ENCODE results near the gene PHC3. TPM values are rescaled to one million over a fixed set of nuclear protein-coding genes. Genes with fewer than 3 reads are reported as not detected.

PHC3 gene
- total RNA-seq (10 to 100 TPM; 28.7 to 54.6 TPM), polyA plus RNA-seq (ENCODE audit: insufficient read length in 2 of 2) (10 to 100 TPM; 15.4 to 17.7 TPM)
- long read RNA-seq, donor 1, partial matches to known transcripts = 0 of 1 reads
- long read RNA-seq, donor 1, other reads (novel, unspliced or antisense) = 0 of 1 reads
- long read RNA-seq, donor 2, partial matches to known transcripts = 0 of 2 reads
- long read RNA-seq, donor 2, other reads (novel, unspliced or antisense) = 0 of 2 reads
- long read RNA-seq, donor 3, partial matches to known transcripts = 10 of 12 reads
- long read RNA-seq, donor 3, other reads (novel, unspliced or antisense) = 0 of 12 reads
- long read RNA-seq, donor 4, partial matches to known transcripts = 0 of 3 reads
- long read RNA-seq, donor 4, other reads (novel, unspliced or antisense) = 0 of 3 reads

DNA sequence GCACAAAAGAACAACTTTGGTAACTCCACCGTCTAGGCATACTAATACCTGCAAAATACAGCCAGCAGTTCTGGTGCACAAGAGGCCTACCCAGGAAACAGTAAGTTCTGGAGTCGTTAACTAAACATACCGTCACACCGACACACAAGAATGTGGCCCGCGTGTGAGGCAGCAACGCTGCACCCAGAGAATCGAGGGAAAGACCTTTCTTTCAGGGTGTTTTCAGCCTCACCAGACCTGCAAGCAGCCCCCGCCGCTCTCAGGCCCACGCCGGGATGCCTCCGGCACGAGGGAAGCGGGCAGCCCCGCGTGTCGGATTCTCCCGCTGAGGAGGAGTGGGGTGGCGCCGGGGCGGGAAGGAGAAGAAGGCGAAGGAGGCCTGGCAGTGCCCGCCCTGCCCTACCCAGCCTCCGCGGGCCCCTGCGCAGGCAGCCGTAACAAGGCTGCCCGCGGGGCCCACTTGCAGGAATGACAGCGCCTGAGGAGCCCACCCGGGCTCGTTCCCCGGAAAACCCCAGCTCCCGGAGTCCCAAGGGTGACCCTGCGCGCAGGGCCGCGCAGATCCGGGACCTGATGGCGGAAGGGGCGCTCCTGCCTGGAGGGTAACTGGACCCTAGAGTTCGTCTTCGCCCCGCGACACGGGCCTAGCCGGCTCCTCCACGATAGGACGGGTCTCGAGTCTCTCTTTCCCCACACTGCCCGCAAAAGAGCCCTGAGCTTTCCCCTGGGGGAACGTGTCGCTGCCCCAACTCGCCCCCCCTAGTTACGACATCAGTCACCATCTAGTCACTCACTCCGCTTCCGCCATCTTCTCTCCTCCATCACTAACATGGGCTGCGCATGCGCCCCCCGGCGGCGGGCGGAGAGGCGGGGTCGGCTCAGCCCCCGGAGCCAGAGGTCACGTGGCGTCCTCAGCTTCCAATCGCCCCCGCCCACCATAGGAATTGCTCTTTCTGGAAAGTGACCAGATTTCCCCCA is at the start of gene PHC3:
PHC3 (minus strand) TSS at position 826 of the 978 bp plus-strand sequence; CDS start at position 808, 18 bp downstream.
- DNase-seq (ENCODE audit: low read depth in 4 of 6, low spot score in 6 of 6) = peak; percentile 81 to 98 (median 88)
- peaks cover 5% of the 10 kb centered on the region for H3K4me1 ChIP-seq (ENCODE audit: control insufficient read depth, insufficient read depth, low read length)
- WGBS (ENCODE audit: insufficient coverage) = under 1% methylated on average over 69 of the region's 71 CpGs
- peak within 1 kb of the TSS; percentile 88 for H3K4me3 ChIP-seq (ENCODE audit: low read depth, low read length)
- peak within 1 kb of the TSS; percentile 94 for H3K27ac ChIP-seq (ENCODE audit: low read depth, low read length)
- peaks cover 16% of the 10 kb centered on the region for H3K36me3 ChIP-seq (ENCODE audit: control insufficient read depth, insufficient read depth, low read length)
- H3K27me3 ChIP-seq (ENCODE audit: control insufficient read depth, insufficient read depth, low read length) = no peaks in the 10 kb centered on the region
- H3K9me3 ChIP-seq (ENCODE audit: control insufficient read depth, insufficient read depth, low read length) = no peaks in the 10 kb centered on the region

DNA sequence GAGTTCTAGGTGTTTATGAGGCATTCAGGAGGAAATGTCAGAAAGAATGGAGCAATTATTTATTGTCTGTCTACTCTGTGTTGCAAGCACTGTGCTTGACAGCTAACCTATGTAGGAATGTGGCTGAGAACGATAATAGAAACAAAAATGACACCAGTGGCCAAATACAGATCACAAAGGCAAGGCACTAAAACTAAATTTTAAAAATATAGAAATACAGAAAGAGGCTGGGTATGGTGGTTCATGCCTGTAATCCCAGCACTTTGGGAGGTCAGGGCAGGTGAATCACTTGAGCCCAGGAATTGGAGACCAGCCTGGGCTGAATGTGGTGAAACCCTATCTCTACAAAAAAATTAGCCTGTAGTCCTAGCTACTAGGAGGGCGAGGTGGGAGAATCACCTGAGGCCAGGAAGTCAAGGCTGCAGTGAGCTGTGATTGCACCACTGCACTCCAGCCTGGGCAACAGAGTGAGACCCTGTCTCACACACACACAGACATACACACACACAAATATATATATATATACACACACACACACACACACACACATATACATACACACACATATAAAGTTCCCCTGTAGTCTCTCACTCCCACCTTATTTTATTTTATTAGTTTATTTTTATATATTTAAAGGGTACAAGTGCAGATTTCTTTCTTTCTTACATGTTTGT is 46.7 kb upstream of the PHC3 start:
- H3K27me3 ChIP-seq (ENCODE audit: control insufficient read depth, insufficient read depth, low read length) = no peaks in the 10 kb centered on the region
- DNase-seq (ENCODE audit: low read depth in 4 of 6, low spot score in 6 of 6) = no peak
- WGBS (ENCODE audit: insufficient coverage) = no CpG with 5 or more reads among the region's 2 CpGs
- H3K36me3 ChIP-seq (ENCODE audit: control insufficient read depth, insufficient read depth, low read length) = no peaks in the 10 kb centered on the region
- no peaks in the 10 kb centered on the region for H3K4me1 ChIP-seq (ENCODE audit: control insufficient read depth, insufficient read depth, low read length)
- H3K4me3 ChIP-seq (ENCODE audit: low read depth, low read length) = no peak overlapping the region
- H3K27ac ChIP-seq (ENCODE audit: low read depth, low read length) = no peak overlapping the region
- H3K9me3 ChIP-seq (ENCODE audit: control insufficient read depth, insufficient read depth, low read length) = no peaks in the 10 kb centered on the region

GRCh38 chr3:170226426-170226960 is 45.0 kb upstream of the PHC3 start:
- H3K27ac ChIP-seq (ENCODE audit: low read depth, low read length) = no peak overlapping the region
- no peaks in the 10 kb centered on the region for H3K27me3 ChIP-seq (ENCODE audit: control insufficient read depth, insufficient read depth, low read length)
- H3K9me3 ChIP-seq (ENCODE audit: control insufficient read depth, insufficient read depth, low read length) = no peaks in the 10 kb centered on the region
- H3K4me1 ChIP-seq (ENCODE audit: control insufficient read depth, insufficient read depth, low read length) = no peaks in the 10 kb centered on the region
- no CpG with 5 or more reads among the region's 1 CpG for WGBS (ENCODE audit: insufficient coverage)
- H3K36me3 ChIP-seq (ENCODE audit: control insufficient read depth, insufficient read depth, low read length) = no peaks in the 10 kb centered on the region
- no peak for DNase-seq (ENCODE audit: low read depth in 4 of 6, low spot score in 6 of 6)
- H3K4me3 ChIP-seq (ENCODE audit: low read depth, low read length) = no peak overlapping the region

DNA sequence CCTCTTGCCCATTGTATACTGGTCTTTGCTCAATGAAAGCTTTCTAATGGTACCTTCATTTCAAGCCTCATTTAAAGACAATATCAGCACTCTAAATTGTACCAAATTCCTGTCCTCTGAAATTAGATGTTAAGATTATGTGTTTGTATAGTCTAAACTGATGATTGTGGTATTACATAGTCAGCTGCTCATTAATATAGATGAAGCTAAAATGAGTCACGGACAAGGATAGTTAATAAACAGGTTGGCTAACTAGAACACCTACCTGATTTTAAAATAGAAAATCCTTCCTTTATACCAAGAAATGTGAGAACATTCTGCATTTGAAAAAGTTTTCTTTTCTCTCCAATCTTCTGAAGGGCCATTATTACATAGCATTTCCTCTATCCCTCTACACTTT is 43.6 kb upstream of the PHC3 start:
- no CpG with 5 or more reads among the region's 1 CpG for WGBS (ENCODE audit: insufficient coverage)
- no peaks in the 10 kb centered on the region for H3K27me3 ChIP-seq (ENCODE audit: control insufficient read depth, insufficient read depth, low read length)

GRCh38 chr3:170222647-170223541 is 41.4 kb upstream of the PHC3 start:
- peak; percentile 9 to 71 (median 19) for DNase-seq (ENCODE audit: low read depth in 4 of 6, low spot score in 6 of 6)
- H3K27ac ChIP-seq (ENCODE audit: low read depth, low read length) = peak overlapping the region; percentile 67

More for the DNA sequence above, 43.6 kb upstream of the PHC3 start:
- H3K27ac ChIP-seq (ENCODE audit: low read depth, low read length) = no peak overlapping the region
- no peak for DNase-seq (ENCODE audit: low read depth in 4 of 6, low spot score in 6 of 6)
- H3K4me1 ChIP-seq (ENCODE audit: control insufficient read depth, insufficient read depth, low read length) = no peaks in the 10 kb centered on the region
- no peaks in the 10 kb centered on the region for H3K9me3 ChIP-seq (ENCODE audit: control insufficient read depth, insufficient read depth, low read length)
- no peak overlapping the region for H3K4me3 ChIP-seq (ENCODE audit: low read depth, low read length)
- no peaks in the 10 kb centered on the region for H3K36me3 ChIP-seq (ENCODE audit: control insufficient read depth, insufficient read depth, low read length)

DNA sequence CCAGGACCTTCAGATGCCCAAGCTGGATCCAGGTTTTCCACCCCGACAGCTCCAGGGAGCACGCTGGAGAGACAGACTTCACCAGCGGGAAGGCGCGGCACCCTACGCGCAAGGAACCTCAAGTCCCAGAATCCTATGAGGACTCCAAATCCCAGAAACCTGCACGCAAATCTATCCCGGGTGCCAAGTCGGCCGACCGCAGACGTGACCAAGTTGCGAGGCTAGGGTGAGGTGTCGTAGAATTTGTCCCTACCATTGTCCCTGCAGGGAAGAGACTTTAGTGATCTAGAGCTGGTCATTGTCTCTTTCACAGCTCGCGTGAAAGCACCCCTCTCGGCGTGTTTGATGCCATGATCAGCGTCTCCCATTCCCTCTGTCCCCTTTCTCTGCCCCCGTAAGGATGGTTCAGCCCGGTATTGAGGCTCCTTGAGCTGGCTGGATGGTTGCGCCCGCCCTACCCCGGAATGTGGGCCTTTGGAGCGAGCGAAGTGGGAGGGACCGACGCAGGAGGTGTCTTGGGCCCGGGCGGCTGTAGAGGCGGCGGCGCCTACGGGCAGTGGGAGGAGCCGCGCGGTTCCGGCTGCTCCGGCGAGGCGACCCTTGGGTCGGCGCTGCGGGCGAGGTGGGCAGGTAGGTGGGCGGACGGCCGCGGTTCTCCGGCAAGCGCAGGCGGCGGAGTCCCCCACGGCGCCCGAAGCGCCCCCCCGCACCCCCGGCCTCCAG is 40.6 kb upstream of the PHC3 start, which contains the start of gene PRKCI:
PRKCI (plus strand) TSS at position 501 of the 723 bp plus-strand sequence. CDS start 246 bp downstream, outside the sequence.
- Histone ChIP-seq H3K36me3 (ENCODE audit: control insufficient read depth, insufficient read depth, low read length) (no peaks in the 10 kb centered on the region), H3K4me3 (ENCODE audit: low read depth, low read length) (peak within 1 kb of the TSS; percentile 82), H3K27me3 (ENCODE audit: control insufficient read depth, insufficient read depth, low read length) (no peaks in the 10 kb centered on the region), H3K27ac (ENCODE audit: low read depth, low read length) (peak within 1 kb of the TSS; percentile 90), H3K4me1 (ENCODE audit: control insufficient read depth, insufficient read depth, low read length) (no peaks in the 10 kb centered on the region), H3K9me3 (ENCODE audit: control insufficient read depth, insufficient read depth, low read length) (peaks cover 2% of the 10 kb centered on the region)
- 0% methylated on average over 58 of the region's 60 CpGs for WGBS (ENCODE audit: insufficient coverage)
- DNase-seq (ENCODE audit: low read depth in 4 of 6, low spot score in 6 of 6) = peak; percentile 95 to 99 (median 96)

More at GRCh38 chr3:170222647-170223541, 41.4 kb upstream of the PHC3 start:
- H3K9me3 ChIP-seq (ENCODE audit: control insufficient read depth, insufficient read depth, low read length) = peaks cover 2% of the 10 kb centered on the region
- no peaks in the 10 kb centered on the region for H3K27me3 ChIP-seq (ENCODE audit: control insufficient read depth, insufficient read depth, low read length)
- under 1% methylated on average over 40 of the region's 42 CpGs for WGBS (ENCODE audit: insufficient coverage)
- H3K36me3 ChIP-seq (ENCODE audit: control insufficient read depth, insufficient read depth, low read length) = no peaks in the 10 kb centered on the region
- no peaks in the 10 kb centered on the region for H3K4me1 ChIP-seq (ENCODE audit: control insufficient read depth, insufficient read depth, low read length)
- H3K4me3 ChIP-seq (ENCODE audit: low read depth, low read length) = peak overlapping the region; percentile 82

- H3K9me3 ChIP-seq (ENCODE audit: control insufficient read depth, insufficient read depth, low read length) = peaks cover 2% of the 10 kb centered on the region
- H3K4me3 ChIP-seq (ENCODE audit: low read depth, low read length) = no peak overlapping the region
- H3K27me3 ChIP-seq (ENCODE audit: control insufficient read depth, insufficient read depth, low read length) = no peaks in the 10 kb centered on the region
- H3K27ac ChIP-seq (ENCODE audit: low read depth, low read length) = no peak overlapping the region
- no peaks in the 10 kb centered on the region for H3K4me1 ChIP-seq (ENCODE audit: control insufficient read depth, insufficient read depth, low read length)
- H3K36me3 ChIP-seq (ENCODE audit: control insufficient read depth, insufficient read depth, low read length) = no peaks in the 10 kb centered on the region
- DNase-seq (ENCODE audit: low read depth in 4 of 6, low spot score in 6 of 6) = no peak
- WGBS (ENCODE audit: insufficient coverage) = no CpG with 5 or more reads among the region's 4 CpGs
Observed at GRCh38 chr3:170220871-170221270, 39.3 kb upstream of the PHC3 start.

DNA sequence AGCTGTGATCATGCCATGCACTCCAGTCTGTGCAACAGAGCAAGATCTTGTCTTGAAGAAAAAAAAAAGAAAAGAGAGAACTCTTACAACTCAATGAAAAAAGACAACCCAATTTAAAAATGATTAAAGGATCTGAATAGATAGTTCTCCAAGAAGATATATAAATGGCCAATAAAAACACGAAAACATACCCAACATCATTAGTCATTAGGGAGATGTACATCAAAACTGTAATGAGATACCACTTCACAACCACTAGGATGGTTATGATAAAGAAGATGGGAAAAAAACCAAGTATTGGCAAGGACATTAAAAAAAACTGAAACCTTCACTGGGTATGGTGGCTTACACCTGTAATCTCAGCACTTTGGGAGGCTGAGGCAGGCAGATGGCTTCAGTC is 38.3 kb upstream of the PHC3 start:
- Histone ChIP-seq H3K9me3 (ENCODE audit: control insufficient read depth, insufficient read depth, low read length) (peaks cover 2% of the 10 kb centered on the region), H3K36me3 (ENCODE audit: control insufficient read depth, insufficient read depth, low read length) (no peaks in the 10 kb centered on the region), H3K27ac (ENCODE audit: low read depth, low read length) (no peak overlapping the region), H3K4me3 (ENCODE audit: low read depth, low read length) (no peak overlapping the region), H3K4me1 (ENCODE audit: control insufficient read depth, insufficient read depth, low read length) (no peaks in the 10 kb centered on the region), H3K27me3 (ENCODE audit: control insufficient read depth, insufficient read depth, low read length) (no peaks in the 10 kb centered on the region)
- no CpG with 5 or more reads among the region's 1 CpG for WGBS (ENCODE audit: insufficient coverage)
- DNase-seq (ENCODE audit: low read depth in 4 of 6, low spot score in 6 of 6) = no peak

Data from spinal cord (tissue), 10 donors.